ENCODE data around the gene IL21.
"Not testable (repeated sequence)": the region's sequence is repeated elsewhere in the genome, so short reads cannot be mapped to it uniquely, and the experiment has no call there.

The IL21 gene

DNA sequence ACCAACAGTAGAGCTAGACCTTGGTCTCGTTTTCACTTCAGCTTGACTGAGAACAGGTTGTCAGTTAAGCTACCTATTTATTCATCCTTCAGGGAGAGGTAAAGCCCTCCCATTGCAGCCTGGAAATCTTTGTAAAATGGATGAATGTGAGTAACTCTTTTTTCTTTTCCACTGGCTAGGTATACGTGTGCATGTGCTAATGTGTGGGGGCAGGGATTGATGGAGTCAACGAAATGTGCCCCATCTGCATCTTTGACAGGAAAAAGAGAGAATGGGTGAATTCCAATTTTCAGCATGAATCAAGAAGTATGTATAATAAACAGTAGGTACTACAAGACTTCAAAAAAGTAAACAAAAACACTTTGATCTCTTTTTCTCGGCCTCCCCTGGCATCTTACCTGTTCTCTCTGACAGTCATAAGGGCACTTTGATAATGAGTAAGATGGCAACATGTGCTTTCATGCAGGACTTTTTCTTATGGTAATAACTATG lies at the start of gene IL21:
IL21 (minus strand) TSS at position 51 of the 492 bp plus-strand sequence. CDS start 55 bp downstream, outside the sequence.
- DNase-seq: no peak

DNA sequence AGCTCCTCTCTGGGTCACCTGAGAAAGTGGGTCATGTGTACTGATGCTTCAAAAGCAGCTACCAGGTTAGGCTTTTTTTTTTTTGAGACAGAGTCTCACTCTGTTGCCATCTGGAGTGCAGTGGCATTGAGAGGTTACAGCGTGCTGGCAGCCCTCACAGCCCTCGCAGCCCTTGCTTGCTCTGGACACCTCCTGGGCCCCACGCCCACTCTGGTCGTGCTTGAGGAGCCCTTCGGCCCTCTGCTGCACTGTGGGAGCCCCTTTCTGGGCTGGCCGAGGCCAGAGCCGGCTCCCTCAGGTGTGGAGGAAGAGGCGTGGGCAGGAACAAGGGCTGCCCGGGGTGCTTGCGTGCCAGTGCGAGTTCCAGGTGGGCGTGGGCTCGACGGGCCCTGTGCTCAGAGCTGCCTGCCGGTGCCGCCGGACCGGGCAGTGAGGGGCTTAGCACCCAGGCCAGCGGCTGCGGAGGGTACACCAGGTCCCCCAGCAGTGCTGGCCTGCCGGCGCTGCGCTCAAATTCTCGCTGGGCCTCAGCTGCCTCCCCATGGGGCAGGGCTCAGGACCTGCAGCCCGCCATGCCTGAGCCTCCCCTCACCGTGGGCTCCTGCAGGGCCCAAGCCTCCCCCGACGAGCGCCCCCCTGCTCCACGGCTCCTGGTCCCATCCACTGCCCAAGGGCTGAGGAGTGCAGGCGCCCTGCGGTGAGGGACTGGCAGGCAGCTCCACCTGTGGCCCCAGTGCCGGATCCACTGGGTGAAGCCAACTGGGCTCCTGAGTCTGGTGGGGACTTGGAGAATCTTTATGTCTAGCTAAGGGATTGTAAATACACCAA lies 49.3 kb upstream of the IL21 start:
- DNase-seq: no peak

DNA sequence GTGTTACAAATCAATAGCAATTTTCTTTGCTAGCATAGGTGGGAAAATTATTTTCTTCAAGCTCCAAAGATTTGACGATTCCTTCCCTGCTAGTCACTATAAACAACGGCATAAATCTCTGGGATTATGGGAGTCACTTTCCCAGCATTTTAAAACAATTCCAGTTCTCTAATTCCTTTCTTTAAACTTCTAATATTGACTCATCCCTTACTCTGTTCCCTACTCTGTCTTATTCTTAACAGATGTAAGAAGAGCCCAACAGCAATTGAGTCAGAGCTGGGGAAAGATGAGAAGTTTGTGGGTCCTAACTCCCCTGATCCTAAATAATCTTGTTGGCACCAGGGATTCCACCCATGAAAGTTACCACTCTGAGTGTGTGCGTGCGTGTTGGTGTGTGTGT lies 47.4 kb upstream of the IL21 start:
- DNase-seq: no peak

- no peak for DNase-seq
These were observed 45.8 kb upstream of the IL21 start for GRCh38 chr4:122666527-122667245.

GRCh38 chr4:122665161-122665929 lies 44.5 kb upstream of the IL21 start:
- no peak for DNase-seq

- DNase-seq: peak; percentile 18
These were observed 43.1 kb upstream of the IL21 start for GRCh38 chr4:122663814-122664610.

- DNase-seq: no peak
These were observed 42.4 kb upstream of the IL21 start for GRCh38 chr4:122663291-122663690.

DNA sequence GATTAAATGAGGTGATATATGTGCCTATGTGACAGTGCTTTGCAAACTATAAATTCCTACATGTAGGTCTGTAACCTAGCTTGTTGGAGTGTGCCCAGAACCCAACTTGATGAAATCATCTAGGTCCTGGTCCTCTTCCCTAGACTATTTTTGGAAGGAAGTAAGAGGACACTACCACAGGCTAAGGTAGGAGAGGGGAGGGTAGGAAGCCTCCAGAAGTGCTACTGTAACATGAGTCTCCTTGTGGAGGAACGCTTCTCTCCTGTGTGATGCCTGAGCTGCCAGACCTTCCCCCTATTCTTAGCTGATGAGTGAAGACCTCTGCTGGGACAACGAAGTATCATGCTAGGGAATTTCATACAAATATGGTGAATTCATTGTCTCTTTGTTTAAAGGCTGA lies 41.8 kb upstream of the IL21 start:
- no peak for DNase-seq

- DNase-seq: no peak
These were observed 40.6 kb upstream of the IL21 start for GRCh38 chr4:122661176-122662160.

GRCh38 chr4:122658818-122659295 lies 38.0 kb upstream of the IL21 start:
- DNase-seq: no peak

- DNase-seq: no peak
These were observed 37.5 kb upstream of the IL21 start for GRCh38 chr4:122658377-122658776.

- no peak for DNase-seq
These were observed 36.7 kb upstream of the IL21 start for GRCh38 chr4:122657553-122657952.

DNA sequence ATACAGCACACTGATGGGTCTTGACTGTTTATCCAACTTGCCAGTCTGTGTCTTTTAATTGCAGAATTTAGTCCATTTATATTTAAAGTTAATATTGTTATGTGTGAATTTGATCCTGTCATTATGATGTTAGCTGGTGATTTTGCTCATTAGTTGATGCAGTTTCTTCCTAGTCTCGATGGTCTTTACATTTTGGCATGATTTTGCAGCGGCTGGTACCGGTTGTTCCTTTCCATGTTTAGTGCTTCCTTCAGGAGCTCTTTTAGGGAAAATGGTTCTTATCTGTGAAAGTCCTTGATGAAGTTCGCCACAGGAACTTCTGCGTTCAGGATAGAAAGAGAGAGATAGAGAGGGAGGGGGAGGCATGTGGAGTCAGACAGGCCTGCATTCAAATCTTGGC lies 35.7 kb upstream of the IL21 start:
- not testable (repeated sequence) for DNase-seq

- DNase-seq: peak; percentile 40
These were observed 31.5 kb upstream of the IL21 start for GRCh38 chr4:122652379-122652778.

DNA sequence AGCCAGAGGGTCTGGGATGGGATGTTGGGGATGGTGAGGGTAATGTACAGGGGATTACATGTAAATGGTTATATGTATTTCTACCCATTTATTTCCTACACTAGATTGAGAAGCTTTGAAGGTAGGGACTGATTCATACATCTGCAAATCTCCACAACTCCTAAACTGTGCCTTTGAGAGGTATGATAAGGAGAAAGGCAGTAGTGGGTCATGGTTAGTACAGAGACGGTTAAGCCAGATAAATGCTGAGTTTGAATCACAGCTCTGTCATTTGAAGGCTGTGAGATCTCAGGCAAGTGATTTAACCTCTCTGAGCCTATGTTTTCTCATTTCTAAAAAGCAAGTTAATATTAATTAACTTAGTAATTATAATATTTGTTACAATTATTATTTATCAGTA lies 29.3 kb upstream of the IL21 start:
- no peak for DNase-seq

DNA sequence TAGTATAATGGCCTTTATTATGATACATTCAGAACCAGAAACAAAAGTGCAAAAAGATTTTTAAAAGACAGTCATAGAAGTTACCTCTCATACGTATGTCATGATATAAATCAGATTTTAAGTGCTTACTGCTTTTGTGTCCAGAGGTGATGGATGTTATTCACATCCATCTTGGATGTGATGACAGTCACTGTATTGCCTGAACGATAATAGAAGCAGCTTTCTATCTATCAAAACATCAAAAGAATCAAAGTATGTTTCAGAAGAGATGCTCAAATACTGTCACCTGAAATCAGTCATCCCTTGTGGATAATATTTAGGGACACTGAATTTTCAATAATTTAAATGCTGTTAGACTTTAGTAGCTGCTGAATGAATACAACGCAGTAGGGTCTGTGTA lies 26.8 kb upstream of the IL21 start:
- DNase-seq: no peak

DNA sequence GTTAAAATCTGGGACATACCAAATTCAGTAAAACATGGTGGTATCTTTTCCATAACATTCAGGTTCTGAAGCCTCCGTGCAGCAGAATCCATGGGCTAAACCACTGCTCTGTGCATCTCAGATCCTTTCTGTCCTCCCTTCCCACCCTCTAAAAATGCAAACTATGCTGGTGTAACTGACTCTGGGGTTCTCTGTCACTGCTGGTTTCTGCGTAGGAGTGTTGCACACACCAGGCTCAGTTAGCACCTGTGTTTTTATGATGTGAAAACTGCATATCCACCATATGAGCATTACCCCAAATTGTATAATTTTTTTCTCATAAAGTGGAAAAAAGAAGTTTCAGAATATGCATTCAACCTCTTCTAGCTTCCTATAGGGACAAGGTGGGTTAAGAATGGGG lies 22.4 kb upstream of the IL21 start:
- no peak for DNase-seq

- DNase-seq: no peak
These were observed 18.3 kb upstream of the IL21 start for GRCh38 chr4:122639181-122639580.

- no peak for DNase-seq
These were observed 15.8 kb upstream of the IL21 start for GRCh38 chr4:122636697-122637096.

DNA sequence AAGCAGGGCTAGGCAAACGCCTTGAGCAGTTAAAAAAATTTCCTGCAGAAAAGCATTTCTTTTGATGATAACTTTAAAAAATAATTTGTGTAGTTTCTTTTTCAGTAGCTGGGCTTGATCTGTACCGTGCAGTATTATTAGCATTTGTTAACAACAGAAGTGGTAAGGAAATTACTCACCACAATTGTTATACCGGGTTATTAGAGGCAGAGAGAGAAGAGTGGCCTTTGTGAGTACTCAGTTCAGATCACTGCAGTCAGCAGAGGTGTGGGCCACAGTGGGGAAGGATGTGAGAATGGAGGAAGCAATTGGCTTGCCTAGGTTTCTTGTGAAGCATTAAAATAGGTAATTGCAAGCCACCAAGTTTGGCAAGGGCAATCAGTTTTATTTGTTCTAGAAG lies 14.3 kb upstream of the IL21 start:
- DNase-seq: no peak

DNA sequence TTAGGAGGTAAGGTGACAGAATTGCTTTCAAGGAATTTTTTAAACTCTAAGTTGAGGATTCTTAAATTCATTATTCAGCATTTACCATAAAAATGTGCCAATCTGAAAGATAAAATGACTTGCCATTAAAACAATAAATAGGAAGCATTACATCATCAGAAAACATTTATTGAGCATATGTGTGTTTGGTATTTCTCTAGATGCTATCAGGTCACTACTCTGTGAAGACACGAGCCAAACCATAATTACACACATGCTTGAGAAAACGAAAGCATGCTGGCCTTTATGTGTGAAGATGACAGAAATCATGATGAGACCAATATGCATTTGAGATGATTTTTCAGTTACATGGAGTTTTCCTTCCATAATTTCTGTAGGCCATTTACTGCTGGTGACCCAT lies 12.3 kb upstream of the IL21 start:
- no peak for DNase-seq
